ENCODE data around the gene CYTH1.

DNA sequence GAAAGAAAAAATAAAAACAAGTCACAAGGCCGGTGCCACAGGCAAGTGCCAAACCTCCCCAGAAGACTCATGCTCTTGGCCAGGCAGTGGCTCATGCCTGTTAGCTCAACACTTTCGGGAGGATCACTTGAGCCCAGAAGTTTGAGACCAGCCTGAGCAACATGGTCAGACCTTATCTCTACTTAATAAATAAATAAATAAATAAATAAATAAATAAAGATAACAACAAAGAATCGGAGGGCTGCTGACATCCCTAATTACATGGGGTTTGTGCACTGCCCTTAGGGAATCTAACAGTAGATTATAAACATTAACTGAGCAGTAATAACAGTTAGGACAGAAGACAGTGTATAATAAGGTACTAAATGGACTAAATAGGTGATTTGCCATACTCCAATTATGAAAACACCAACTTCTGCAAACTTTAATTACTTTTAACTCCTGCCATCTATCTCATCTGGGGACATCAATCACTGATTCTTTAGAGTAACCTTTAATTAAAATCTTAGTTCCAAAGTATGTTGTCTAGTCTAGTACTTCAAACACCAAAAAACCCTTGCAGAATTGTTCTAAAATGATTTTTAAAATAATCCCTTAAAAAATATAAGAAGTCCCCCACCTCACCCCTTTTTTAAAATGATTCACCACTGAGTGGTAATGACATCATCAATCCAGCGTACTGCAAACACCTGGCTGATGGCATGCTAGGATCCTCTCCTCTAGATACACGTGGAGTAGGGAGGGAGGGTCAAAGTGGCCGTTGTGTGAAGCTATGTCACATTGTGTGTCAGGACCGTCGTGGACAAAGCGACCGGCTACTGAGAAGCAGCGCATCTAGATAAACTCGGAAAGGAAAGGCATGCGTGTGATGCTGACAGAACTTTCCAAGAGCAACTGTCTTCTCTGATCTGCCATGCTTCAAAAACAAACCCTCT is 28.5 kb downstream of the CYTH1 start:
- TF ChIP-seq, protein P1, sequence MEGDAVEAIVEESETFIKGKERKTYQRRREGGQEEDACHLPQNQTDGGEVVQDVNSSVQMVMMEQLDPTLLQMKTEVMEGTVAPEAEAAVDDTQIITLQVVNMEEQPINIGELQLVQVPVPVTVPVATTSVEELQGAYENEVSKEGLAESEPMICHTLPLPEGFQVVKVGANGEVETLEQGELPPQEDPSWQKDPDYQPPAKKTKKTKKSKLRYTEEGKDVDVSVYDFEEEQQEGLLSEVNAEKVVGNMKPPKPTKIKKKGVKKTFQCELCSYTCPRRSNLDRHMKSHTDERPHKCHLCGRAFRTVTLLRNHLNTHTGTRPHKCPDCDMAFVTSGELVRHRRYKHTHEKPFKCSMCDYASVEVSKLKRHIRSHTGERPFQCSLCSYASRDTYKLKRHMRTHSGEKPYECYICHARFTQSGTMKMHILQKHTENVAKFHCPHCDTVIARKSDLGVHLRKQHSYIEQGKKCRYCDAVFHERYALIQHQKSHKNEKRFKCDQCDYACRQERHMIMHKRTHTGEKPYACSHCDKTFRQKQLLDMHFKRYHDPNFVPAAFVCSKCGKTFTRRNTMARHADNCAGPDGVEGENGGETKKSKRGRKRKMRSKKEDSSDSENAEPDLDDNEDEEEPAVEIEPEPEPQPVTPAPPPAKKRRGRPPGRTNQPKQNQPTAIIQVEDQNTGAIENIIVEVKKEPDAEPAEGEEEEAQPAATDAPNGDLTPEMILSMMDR (IDR thresholded peaks at IDR 0.05; ENCODE audit: poor library complexity, severe bottlenecking), result no peak
- TF ChIP-seq, protein P2, sequence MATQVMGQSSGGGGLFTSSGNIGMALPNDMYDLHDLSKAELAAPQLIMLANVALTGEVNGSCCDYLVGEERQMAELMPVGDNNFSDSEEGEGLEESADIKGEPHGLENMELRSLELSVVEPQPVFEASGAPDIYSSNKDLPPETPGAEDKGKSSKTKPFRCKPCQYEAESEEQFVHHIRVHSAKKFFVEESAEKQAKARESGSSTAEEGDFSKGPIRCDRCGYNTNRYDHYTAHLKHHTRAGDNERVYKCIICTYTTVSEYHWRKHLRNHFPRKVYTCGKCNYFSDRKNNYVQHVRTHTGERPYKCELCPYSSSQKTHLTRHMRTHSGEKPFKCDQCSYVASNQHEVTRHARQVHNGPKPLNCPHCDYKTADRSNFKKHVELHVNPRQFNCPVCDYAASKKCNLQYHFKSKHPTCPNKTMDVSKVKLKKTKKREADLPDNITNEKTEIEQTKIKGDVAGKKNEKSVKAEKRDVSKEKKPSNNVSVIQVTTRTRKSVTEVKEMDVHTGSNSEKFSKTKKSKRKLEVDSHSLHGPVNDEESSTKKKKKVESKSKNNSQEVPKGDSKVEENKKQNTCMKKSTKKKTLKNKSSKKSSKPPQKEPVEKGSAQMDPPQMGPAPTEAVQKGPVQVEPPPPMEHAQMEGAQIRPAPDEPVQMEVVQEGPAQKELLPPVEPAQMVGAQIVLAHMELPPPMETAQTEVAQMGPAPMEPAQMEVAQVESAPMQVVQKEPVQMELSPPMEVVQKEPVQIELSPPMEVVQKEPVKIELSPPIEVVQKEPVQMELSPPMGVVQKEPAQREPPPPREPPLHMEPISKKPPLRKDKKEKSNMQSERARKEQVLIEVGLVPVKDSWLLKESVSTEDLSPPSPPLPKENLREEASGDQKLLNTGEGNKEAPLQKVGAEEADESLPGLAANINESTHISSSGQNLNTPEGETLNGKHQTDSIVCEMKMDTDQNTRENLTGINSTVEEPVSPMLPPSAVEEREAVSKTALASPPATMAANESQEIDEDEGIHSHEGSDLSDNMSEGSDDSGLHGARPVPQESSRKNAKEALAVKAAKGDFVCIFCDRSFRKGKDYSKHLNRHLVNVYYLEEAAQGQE (IDR thresholded peaks at IDR 0.05; ENCODE audit: borderline replicate concordance), result no peak
- TF ChIP-seq EZH2 (IDR thresholded peaks at IDR 0.05; ENCODE audit: borderline replicate concordance, insufficient read depth, low read length, poor library complexity, severe bottlenecking), result no peak
- no peak for TF ChIP-seq RAD21 (conservative IDR thresholded peaks at IDR 0.05)
- no peak for TF ChIP-seq TAF1 (IDR thresholded peaks at IDR 0.05; ENCODE audit: low read depth)
- TF ChIP-seq POLR2AphosphoS5 (IDR thresholded peaks at IDR 0.05), result no peak
- no peak for TF ChIP-seq EP300 (conservative IDR thresholded peaks at IDR 0.05; ENCODE audit: poor library complexity, severe bottlenecking)
- TF ChIP-seq SMC3 (conservative IDR thresholded peaks at IDR 0.05; ENCODE audit: poor library complexity), result no peak

Data from neural cell (in vitro differentiated cells).